Kidney glomerular epithelial cell (primary cell): ENCODE measurements around the gene NXN.
"Not testable (repeated sequence)": the region's sequence is repeated elsewhere in the genome, so short reads cannot be mapped to it uniquely, and the experiment has no call there.

Experiments
- DNase-seq: peaks from one replicate; lab custom pipeline; 2025; lab: John Stamatoyannopoulos, UW

Gene NXN

DNA sequence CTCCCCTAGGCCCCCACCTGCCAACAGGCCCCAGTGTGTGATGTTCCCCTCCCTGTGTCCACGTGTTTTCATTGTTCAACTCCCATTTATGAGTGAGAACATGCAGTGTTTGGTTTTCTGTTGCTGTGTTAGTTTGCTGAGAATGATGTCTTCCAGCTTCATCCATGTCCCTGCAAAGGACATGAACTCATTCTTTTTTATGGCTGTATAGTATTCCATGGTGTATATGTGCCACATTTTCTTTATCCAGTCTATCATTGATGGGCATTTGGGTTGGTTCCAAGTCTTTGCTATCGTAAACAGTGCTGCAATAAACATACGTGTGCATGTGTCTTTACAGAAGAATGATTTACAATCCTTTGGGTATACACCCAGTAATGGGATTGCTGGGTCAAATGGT, 150.0 kb downstream of the NXN start:
- not testable (repeated sequence) for DNase-seq

DNA sequence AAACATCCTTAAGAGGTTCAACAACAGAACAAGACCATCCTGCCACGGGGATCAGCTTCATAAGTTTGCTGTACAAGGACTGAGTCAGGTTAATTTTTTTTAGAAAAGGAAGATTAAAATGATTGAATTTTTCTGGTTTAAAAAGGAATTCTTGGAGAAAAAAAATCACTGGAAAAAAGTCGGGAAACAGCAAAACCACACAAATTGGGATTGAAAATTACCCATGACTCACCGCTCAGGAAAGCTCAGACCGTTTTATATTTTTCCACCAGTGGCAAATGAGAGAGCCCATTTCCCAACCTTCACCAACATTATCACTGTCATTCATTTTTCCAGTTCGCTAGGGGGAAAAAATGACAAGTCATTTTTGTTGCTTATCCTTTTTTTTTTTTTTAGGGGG, 150.8 kb downstream of the NXN start:
- DNase-seq: no peak

DNA sequence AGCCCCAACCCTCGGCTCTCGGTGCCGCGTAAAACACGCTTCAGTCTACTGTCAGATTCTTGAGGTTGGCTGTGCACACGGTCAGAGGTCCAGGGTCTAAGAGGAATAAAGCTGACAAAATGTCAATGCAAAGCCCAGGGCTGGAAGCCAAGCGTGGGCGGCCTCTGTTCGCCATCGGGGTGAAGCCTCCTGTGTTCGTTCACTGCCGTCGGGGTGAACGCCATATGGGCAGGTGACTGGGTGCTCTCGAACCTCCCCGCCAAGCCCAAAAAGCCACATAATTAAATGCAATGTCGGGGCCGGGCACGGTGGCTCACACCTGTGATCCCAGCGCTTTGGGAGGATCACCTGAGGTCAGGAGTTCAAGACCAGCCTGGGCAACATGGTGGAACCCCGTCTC, 152.8 kb downstream of the NXN start:
- DNase-seq: no peak

DNA sequence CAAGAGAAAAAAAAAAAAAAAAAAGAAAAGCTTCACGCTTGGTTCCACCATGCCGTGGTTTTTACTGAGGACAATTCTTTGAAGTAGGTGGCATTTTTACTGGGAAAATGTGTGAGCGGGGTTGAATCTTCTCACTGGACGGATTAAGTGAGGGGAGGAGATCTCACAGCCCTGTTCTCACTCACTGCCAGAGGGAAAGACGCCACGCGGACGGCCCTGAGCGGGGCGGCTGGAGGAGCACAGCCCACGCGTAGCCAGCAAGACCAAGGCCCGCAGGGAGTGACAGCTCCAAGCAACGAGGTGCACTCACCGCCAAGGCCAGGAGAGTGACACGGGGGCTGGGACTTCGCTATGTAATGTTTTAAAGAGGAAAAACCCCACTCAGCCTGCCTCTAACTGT, 154.4 kb downstream of the NXN start:
- no peak for DNase-seq

DNA sequence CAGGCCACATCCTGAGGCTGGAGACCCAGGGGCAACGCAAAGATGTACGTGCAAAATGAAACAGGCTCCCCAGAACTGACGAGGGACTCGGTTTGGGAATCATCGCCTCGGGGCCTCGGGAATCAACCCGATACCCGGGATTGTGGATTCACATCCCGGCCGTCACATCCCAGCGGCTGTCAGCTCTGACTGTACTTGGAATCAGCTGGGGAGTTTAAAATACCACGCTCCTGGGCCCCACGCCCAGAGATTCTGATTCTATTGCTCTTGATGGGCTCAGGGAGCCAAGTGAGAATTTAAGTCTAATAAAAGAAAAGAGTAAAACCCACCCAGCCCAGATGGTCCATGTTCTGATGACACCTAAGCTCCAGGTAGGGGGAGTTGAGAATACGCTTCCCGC, 155.2 kb downstream of the NXN start:
- no peak for DNase-seq

DNA sequence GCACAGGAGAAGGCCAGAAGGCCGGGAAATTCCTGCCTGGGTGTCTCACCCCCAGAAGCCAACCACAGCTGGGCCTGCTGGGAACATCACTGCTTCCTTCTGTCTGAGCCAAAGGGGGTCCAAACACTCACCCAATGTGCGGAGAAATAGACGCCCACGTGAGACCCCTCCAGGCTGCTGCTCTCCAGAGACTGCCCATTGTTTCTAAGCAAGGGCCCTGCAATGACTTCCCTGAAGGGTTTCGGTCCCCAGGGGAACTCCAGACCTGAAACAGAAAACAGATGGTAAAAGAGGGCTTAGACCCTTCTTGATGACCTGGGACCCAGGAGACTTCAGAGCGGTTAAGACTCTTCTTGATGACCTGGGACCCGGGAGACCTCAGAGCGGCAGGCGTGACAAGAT, 156.1 kb downstream of the NXN start:
- DNase-seq: no peak

DNA sequence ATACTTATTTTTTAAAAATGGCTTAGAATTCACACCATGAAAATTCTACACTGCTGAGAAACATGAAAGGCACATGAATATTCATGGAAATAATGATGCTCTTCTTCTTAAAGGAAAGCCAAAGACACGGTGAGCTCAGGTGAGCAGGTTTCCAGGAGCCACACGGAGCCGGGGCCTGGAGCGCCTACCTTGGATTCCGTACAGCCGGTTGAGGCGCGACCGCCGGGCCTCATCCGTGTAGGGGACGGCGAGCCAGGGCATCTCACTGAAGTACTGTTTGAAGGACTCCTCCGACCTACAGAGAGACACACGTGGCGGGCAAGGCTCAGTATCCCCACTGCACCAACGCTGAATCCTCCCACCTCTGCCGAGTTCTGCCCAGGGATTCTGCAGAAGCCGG, 160.3 kb downstream of the NXN start:
- no peak for DNase-seq

DNA sequence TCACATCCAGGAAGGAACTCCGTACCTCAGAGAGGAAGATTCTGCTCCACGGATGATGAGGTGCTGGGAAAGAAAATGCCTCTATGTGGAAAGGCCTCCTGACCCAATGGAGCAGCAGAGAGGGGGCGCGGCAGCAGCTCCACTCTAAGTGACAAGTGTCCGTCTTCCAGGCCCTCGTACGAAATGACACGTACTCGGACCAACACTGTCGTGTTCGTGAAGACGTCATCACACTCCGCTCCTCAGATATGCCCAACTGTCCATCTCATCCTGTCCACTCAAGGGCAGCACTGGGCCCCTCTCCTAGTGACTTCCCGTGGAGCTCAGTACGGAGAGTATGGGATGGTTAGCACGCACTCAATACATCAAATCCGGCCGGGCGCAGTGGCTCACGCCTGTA, 165.2 kb downstream of the NXN start:
- DNase-seq: no peak

DNA sequence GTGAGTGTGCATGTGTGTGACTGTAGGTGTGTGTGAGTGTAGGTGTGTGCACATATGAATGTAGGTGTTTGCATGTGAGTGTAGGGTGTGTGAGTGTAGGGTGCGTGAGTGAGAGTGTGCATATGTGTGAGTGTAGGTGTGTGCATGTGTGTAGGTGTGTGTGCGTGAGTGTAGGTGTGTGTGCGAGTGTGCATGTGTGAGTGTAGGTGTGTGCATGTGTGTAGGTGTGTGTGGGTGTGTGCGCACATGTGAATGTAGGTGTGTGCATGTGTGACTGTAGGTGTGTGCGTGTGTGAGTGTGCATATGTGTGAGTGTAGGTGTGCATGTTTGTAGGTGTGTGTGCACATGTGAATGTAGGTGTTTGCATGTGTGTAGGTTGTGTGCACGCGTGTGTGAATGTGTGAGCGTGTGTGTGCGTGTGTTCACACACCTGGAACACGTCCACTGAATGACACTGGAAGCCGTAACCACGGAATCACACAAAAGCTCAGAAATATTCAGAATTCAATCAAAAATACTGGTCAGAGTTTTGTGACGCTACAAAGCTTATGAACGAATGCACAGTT, 166.9 kb downstream of the NXN start:
- DNase-seq: no peak

DNA sequence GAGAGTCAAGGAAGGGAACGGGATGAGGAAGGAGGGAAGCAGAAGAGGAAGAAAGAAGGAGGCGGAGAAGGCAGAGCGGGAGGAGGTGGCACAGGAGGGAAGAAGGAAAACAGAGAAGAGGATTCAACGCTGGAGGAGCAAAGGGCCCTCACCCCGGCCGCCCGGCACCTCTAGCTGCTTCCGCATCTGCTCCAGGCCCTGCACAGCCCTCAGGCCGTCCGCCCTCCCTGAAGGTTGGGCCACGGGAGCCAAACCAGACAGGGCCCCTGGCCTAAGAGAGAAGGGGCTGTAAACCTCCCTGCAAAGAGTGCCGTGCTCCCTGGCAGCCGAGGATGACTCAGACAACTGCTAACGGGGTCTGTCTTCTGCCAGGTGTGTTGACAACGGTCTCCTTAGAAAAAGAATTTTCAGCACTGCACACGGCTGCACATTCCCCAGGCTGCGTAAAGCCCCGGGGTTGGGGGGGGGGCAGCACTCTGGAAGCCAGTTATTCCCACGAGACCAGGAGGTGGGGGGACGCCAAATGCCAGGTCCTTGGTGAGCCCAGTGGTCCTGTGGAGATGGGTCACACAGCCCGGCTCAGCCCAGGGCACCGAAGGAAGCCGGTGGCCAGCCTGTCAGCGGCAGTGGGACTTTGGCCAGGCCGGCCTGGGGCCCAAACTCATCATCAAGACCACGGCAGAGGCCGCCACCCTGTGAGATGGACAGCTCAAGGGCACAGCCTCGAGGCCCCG, 168.4 kb downstream of the NXN start:
- no peak for DNase-seq

DNA sequence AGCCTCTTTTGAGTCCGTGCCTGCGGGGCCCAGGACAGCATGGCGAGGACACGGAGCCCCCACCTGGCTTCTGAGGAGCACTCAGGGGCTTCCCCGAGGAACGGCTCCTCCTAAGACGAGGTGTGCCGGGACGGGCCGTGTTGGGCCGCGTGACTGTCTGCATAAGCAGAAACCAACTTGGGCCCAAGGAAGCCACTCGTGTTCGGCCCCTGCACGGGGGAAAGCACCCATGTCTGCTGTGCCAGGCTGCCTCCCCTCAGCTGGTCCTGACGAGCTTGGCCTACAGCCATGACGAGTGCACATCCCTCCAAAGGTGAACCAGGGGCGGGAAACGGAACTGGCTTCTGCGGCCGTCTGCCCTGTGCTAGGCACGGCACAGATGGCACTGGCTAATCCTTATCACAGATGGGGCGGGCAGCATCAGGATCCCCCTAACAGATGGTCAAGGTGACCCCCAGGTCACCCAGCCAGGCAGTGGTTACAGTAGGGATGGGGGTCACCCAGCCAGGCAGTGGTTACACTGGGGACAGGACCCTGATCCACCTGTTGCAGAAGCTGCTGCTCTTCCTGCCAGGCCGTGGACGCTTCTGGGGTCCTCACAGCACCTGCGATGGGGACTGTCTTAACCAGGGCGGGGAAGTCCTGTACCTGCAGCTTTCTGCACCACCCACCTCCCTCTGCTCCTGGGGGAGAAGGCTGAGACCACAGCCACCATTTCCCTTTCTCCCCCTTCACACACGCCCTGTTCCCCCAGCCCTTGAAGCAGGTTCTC, 171.9 kb downstream of the NXN start:
- DNase-seq: no peak

DNA sequence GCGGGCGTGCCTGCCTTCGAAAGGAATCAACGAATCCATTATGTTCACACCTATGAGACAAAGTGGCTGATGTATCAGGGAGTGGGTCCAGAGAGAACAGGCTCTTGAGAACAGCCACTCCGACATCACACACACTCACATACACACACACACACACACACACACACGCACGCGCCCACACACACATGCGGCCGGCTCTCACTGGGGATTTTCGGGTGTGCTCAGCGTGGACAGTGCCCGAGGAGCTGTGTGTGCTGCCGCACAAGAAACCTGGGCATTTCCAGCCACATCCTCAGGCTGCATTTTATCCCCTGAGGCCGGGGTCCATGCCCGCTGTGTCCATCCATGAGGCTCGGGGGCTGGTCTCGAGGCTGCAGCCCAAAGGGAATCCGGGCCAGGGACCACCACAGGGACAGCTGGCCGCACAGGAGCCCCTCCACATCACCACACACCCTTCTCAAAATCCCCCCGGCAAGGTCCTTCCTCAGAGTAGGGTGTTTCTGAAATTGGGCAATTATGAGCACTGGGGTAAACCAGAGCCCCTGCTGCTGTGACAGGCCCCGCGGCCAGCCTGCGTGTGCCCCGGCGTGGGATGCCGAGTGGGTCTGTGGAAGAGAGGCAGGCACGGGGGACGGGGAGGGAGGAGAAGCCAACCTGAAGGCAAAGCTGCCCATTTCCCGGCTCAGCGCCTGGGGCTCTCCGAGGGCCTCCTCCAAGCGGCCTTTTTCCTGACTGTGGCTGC, 172.6 kb downstream of the NXN start:
- no peak for DNase-seq

DNA sequence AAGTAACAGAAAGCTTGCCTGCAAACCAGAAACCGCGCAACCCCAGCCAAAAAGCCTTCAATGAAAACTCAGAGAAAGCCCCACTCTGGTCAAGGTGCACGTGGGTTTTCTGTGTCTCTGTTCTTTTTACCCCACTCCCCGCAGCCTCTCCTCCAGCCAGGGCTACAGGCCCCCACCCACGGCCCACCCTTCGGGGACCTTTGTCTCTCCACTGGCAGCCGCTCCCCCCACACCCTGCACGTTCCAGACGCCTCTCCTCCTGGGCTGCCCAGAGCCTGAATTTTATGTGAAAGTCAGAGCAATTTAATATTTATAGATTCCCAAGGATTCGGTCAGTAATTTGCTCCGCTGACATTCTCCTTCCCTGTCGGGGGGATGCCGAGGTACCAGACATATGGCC, 173.2 kb downstream of the NXN start:
- DNase-seq: no peak

DNA sequence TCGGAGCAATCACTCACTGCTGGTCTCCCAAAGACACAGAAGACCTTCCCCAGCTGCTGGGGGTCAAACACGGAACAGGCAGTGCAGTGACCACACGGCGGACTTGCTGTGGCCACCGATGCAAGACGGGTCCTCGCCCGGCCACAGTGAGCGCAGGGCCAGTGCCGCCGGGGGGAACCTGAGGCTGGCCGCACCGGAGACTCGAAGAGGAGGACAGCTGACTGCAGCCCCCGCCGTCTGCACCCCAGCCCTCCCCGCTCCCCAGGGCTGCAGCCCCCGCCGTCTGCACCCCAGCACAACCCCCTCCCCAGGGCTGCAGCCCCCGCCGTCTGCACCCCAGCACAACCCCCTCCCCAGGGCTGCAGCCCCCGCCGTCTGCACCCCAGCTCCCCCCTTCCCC, 173.7 kb downstream of the NXN start:
- not testable (repeated sequence) for DNase-seq

DNA sequence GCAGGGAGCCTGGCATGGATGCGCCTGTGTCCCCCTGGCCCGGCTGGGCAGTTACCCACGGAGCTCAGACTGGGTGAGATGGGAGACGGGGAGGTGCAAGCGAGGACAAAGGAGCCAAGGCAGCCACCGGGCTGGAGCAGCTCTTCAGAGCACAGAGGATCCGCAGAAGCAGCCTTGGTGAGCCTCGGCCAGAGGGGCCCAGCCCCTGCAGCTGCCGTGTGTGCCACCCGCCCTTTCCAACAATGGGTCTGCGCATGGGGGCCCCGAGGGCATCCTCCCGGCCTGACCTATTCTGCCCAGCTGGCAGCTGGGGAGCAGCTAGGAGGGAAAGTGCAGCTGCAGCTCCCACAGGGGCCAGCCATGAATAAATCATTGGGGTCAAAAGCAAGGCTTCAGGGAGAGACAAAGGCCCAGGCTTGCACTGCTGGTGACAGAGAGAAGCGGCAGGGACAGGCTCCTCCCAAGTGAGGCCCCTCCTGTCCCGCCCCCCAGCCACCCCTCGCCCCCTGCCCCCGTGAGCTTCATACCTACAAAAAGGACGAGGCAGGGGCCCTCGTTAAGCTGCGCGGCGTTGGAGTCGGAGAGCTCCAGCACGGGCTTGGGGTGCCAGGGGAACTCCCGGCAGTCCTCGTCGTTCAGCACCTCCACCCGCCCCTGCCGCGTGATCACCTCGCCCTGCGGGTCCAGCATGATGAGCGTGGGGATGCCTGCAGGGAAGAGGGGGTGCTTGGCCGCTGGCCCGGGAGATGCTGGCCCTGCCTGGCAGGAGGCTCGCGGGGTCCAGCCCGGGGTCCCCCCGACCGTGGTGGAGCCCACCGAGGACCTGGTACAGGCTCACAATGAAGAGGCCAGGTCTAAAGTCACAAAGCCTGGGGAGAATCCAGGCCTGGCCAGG, 174.8 kb downstream of the NXN start:
- DNase-seq: no peak

DNA sequence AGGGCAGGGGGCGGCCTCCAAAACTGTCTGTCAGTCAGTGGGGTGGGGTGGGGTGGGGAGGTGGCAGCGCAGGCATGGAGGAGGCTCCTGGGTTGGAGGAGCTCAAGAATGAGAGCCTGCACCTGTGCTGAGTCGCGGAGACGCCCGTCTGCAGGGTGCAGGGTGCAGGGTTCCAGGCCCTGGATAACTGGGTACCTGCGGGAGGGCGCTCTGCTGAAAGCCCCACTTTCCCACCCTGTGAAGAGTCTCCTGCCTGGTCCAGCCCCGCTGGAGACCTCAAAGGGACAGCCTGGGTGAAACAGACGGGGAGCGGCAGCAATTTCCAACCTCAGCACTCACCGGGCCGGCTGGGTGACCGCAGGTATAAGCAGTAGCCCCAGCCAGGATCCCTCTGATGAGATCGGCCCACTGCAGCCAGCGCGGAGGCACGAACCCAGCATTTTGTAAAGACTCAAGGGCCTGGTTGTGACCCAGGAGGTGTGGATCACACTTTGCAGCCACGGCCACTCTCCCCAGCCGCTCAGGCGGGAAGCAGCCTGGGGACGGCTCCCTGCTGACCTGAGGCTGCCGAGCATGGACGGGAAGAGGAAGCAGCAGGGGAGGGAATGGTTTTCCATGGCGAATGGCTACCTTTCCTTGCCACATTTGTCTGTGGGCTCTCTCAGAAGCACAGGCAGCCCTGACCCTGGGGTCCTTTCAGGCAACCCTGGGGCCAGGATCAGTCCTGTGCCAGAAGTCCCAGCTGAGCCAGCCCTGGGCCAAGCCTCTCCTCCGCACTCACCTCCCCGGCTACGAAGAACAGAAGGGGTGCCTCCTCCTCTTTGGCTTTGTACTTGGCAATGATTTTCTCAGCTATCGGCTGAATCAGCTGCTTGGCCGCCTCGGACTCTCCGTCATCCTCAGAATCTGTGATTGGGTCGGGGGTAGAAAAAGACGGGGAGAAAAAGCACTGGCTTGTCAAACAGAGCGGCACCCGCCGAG, 176.4 kb downstream of the NXN start:
- DNase-seq: no peak

DNA sequence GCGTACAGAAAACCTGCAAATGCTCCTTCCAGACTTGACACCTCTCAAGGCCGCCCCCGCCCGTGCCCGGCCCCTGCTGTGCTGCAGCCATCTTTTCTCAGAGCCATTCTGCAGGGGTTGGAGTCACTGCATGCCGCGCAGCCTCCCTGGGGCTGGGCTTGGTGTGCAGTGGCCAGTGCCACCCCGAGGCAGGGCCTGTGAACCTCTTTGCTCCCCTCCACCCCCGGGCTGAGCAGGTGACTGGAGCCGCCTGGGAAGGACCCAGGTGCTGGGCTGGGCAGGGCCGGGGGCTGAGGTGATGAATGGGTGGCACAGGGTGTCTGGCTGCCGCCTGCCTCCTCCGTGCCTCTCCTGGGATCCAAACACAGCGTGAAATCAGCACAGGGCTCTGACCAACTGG, 177.1 kb downstream of the NXN start:
- no peak for DNase-seq

DNA sequence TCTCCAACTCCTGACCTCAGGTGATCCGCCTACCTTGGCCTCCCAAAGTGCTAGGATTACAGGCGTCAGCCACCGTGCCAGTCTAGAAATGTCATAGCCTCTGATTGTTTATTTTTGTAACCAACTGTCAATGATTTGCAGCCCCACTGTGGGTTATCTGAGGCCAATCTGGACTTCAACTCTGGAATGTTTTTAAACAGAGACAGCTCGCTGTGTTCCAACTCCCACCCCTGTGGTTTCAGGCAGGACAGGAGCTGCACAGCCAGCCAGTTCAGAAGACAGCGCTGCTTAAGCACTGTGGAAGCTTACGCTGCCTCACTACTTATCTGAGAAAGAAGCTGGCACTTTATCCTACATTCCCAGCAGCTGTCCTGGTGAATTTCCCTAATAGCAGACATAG, 177.9 kb downstream of the NXN start:
- no peak for DNase-seq

DNA sequence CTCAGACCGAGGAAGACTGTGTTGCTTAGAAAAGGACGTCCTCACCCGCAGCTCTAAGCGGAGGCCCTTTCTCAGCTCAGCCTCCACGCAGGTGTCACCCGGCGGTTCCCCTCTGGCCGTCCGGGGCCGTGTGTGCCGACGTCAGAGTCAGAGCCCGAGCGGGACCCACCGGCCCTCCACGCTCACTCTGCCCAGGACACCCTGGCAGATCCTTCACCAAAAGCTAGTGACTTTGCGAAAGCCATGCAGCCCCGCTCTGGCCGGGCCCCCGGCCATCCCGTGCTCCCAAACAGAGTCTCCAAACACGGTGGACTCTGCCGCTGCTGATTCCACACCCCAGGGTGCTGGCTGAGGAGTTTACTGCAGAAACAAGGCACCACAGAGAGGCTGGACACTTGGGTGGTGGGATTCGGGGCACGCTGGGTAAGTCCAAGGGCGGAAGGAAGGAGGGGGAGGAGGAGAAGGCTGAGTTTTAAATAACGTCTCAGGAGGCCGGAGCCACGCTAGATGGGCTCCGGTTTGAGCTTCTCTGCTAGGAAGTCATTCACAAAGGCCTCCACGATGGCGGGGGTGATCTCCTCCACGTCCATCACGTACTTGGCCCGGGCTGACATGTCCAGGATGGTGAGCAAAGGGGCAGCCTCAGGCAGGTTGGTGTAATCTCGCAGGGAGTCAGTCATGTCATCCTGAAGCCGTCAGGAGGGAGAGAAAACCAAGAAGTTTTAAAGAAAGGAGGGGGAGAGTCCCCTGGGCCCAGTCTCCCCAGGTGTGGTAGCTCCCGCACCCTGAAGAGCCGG, 178.9 kb downstream of the NXN start:
- no peak for DNase-seq

DNA sequence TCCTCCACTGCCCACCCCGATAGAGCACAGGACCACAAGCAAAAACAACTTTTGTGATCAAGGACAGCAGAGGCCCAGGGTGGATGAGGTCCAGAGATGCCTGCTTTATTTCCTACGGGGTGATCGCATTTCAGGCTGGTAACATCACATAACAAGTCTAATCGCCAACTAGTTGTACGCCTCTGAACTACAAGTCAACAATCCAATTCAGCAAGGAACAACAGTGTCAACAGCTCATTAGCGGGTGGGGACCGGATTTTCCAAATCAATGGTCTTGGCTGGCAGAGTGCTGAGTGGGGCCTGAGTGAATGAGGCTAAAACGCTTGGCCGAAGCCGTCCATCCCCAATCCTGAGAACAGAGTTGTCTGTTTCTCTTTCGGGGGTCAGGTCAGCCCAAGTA, 180.3 kb downstream of the NXN start:
- DNase-seq: no peak
